NCI-H510A (cell line): ENCODE measurements around the gene TRIM29.

ENCODE experiments used
- DNase-seq: peaks from one replicate; lab custom pipeline; 2025; lab: John Stamatoyannopoulos, UW

The TRIM29 gene

DNA sequence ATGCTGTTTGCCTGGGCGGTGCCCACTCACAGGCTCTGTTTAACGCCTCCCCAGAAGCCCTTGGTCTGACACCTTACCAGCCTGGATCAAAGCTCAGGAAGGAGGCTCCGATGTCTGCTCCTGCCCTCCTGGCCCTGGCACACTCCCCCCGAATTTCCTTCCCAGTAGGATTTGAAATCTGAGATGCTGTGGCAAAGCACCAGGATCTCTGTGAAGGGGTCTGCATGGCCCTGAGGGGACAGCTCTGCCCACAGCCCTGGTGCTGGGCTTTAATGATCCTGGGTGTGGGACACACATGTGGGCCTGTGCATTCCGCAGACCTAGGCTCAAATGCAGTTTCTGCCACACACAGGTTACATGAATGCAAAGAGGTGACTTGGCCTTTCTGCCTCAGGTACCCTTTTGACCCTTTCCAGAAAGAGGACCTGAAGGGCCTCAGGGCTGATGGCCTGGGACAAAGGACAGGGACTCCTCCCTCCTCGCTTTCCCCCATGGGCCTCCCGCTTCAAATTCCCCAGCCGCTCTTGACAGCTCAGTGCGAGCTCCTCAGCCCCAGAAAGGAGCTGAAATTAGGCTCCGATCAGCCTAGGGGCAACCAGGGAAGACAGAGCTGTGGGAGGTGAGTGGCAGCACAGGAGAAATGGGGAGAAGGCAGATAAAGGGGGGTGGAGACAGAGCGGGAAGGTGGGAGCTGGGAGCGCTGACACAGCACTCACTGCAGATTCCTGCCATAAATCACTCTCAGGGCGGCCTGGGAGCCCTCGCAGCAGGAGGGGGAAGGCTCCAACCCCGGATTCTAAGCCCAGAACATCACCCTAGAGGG, 41.3 kb downstream of the TRIM29 start:
- DNase-seq = no peak

DNA sequence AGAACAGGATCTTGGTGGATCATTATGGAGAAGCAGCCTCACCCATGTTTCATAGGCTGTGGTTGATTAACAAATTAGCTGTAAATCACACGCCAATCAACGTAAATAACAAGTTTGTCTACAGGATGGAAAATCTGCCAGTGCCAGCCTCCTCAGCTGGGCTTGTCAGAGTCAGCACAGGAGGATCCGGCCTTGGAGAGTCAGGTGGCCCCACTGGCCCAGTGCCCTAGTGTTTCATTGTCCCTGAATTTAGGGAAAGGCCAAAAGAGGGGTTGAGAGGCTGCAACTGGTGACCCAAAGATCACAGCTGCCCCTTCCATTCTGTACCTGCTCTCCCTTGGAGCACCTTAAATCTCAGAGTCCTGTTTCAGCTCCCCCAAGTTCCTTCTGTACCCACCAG, 42.4 kb downstream of the TRIM29 start:
- DNase-seq = no peak

DNA sequence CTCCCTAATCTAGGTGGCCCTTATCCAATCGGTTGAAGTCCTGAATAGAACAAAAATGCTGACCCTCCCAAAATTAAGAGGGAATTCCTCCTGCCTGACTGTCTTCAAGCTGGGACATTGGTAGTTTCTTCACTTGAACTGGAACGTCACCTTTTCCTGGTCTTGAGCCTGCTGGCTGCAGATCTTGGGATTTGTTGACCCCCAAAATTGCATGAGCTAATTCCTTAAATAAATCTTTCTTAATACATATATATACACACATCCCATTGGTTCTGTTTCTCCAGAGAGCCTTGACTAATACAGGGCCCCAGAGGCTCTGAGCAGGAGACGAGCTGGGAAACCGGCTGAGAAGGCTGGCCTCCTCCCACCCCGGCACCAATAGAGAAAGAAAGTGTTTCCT, 46.2 kb downstream of the TRIM29 start:
- no peak for DNase-seq

DNA sequence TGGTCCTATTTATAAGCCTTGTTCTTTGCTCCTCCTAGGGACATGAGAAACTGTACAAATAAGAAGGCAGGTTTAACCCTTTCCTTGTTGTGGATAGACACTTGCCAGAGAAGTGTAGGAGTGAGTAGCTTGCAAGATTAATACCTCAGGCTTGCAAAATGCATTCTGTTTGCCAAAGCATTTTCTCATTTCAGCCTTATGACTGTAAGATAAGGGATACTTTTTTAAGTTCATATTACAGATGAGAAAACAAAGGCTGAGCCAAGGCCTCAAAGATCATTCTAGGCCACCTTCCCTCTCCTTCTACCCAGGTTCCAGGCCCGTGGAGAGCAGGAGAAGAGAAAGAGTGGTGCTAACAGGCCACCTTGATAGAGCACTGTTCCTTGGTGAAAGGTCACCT, 46.8 kb downstream of the TRIM29 start:
- no peak for DNase-seq

DNA sequence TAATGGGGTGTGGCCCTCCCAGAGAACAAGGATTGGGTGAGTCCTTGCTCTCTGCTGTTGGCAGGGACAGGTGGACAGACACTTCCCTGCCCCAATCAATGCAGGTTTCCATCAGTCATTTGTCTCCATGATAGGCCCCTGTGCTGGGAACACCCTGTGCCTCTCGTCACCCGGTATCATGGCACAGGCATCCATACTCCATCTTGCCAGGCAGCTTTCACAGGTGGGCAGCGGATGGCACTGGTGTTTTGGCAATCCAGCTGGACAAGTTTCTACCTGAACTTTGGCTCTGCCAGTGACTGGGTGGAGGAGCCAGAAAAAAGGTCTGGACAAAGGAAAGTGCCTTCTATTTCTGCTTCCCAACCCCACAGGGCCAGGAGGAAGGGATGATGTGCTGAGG, 47.5 kb downstream of the TRIM29 start:
- DNase-seq = no peak

DNA sequence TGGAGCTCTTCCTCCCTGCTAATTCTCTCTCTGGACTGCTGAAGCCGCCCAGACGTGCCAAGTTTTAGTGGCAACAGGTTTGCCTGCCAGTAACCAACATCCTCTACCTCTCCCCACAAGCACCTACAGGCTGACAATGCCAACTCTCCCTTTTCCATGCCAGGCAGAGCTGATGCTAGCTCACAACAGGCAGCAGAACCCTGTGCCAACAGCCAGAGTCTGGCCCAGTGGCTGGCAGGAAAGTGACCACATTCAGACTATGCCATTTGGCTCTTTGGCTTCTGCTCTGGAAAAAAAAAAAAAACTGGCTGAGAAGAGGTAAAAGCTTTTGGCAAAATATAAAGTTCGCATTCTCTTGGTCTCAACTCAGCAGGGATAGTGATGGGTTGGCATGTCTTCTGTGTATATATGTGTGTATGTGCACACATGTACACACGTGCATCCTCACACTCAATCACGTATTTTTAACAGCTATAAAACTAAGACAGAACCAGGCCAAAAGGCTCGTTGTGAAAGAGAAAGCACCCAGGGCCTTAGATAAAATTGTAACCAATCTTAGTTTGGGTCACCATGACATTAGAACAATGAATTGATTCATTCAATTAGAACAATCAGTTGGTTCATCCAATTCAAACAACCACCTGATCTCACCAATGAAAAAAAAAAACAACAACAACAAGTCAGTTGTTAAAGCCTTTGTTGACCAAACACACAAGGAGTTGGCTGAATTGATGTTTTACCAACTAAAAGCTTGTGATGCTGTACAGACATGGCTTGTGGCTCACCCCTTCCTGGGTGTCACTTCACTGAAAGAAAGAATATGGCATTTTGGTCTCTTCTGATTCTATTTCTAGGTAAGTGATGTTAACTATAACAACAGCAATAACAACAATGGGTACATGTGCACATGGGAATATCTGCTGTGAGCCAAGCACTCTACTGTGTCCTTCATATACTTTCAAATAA, 48.6 kb downstream of the TRIM29 start:
- no peak for DNase-seq

DNA sequence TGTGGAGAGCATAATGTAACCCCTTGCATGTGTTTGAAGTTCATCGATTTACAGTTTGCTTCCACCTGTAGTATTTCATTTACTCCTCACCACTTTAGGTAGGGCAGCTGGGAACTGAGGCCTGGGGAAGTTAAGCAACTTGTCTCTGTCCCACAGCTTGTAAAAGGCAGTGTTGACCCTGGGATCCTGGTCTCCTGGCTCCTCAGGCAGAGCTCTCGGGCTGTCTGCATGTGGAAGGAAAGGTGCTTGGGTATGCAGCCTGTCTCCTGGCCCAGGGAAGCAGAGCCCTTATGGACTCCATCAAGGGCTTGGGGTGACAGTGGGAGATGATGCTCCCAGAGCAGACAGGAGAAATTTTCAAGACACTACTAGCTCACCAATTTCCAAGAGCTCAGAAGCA, 49.9 kb downstream of the TRIM29 start:
- no peak for DNase-seq

DNA sequence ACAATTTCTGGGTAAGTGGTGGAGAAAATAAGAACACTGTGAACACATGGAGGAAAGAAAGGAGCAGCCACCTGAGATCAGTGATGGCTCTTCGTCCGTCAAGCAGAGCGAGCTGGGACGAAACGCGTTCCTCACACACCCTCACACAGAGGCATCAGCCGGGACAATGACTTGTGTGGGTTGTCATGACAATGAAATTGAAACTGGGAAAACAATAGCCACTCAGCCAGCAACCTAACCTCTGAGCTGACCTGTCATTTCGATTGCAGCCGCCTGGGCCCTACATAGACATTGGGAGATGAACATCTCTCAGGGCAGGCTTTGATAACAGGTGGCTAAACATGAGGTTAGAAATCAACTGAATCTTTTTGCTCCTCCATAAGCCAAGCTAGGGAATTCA, 51.3 kb downstream of the TRIM29 start:
- DNase-seq = no peak

DNA sequence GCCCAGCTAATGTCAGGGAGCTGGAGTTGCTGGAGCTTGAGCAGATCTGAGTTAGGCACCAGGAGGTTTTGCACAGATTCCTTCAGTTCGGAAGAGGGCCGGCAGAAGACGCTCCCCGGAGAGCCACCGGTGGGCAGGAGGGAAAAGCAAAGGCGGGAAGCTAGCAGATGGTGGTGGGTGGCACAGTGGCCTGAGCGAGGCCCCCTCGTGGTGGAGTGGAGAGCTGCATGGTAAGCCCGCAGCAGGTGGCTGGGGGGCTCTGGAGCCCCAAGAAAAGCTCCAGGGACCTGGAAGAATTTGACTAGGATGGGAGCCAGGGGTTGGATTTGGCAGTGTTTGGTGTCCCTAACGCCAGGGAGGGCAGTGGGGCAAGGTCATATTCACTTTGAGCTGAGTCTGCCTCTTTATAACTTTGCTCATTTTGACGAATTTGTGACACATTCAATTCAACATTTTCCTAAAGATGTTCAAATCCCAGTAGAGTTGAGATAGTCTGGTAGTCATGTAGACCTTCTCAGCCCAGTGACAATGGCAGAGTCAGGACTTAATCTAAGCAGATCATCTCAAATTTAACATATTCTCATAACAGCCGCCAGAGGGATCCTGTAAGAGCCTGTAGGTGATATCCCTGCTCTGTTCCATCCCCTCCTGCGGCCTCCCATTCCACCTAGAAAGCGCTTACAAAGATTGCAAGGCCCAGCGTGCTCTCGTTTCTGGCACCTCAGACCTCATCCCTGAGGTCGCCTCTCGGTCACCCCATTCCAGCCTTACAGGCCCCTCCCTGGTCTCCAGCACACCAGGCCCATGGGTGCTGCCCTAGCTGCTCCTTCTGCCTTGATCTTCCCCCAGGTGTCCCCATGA, 57.9 kb downstream of the TRIM29 start:
- no peak for DNase-seq

DNA sequence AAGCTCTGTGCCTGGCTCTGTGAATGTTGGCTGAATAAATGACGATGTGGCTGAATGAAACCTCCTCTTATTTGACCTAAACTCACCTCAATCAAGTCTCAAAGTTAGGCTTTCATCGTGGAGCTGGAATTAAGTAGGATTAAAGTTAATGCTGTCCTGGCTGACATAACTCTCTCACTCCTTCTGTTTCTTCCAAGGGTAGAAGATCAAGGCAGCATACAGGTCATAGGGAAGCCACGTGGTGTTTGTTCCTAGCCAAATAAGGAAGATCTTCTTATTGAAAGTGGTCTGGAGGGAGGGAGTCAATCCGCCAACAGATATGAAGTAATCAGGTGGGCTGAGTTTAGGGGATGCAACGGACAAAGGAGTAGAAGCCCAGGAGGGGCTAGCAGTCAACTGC, 59.5 kb downstream of the TRIM29 start:
- no peak for DNase-seq

DNA sequence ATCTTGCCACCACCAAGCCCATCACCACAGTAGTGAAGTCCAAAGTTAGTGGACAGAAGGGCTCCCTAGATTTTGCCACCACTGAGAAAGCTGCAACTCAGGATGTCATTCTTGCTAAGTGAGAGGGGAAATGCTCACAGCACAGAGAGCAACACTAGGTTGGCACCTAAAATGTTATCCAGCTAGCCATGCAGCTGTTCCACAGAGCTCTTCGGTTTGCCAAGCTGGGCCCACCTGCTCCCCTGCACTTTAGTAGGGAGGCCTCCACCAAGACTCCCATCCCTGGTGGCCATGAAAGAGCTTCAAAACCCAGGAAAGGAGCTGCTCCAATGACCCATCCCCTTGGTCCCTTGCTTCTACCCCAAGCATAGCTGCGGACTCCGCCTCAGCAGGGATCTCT, 63.8 kb downstream of the TRIM29 start:
- DNase-seq = no peak

DNA sequence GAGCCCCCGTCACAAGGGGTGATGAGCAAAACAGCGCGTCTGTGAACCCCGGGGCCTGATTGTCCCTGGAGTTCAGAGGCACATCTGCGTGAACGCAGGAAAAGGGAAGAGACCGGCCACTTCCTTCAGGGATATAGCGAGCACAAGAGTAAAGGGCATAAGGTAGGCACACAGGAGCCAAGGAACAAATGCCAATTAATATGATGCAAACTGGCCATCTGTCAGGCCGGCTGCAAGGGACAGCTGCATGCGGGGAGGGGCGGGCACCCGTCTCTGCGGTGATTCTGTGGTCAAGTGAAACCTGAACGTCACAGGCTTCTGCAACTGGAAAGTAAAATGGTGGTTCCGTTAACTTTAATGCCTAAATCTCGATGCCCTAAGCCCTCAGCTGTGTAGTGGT, 64.7 kb downstream of the TRIM29 start:
- DNase-seq = no peak

DNA sequence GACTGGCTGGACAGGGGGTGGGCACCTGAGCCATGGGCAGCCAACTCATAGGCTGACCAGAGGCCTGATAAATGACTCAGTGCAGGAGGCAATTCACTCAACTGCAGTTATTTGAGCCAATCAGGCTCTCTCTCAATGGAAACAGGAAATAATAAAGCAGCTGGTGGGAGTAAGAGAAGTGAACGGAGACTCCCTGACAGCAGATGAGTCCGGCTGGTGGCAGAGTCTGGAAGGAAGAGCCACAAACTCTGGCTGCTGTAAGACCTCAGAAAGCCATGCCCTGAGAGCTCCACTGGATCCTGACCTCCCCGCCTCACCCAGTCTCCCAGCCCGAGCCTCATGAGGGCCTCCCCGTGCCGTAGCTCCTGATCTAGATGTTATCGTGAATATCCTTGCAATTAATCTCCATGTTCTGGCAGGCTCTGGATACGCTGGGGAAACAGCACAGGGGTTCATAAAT, 69.8 kb downstream of the TRIM29 start:
- DNase-seq = no peak

DNA sequence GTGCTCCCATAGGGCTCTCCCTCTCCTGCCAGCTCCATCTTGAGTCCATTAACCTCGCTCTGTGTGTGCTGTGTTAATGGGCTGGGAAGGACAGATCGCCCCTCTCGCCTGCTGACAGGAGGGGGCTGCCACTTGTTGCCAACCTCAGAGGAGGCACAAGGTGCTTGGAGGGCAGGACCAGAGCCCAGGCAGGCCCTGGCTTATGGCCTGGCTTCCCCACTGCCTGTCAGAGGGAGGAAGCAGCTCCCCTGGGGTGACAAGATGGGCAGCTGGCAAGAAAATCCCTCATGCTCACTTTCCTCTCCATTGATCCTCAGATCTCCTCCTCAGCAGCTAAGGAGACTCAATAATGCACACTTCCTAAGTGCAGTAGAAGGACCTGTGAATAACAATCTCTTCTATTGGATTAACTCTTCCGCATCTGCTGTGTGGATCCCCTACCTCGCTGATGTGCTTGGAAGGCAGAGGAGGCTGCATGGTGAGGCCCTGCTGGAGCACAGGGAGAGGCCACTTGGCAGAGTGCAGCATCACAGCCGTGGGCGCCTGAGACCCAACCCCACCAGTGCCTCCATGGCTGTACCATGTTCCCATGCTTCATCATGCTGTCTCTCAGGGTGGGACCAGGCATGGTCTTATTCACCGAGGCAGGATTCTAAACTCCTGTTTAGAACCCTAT, 70.3 kb downstream of the TRIM29 start:
- DNase-seq = no peak

DNA sequence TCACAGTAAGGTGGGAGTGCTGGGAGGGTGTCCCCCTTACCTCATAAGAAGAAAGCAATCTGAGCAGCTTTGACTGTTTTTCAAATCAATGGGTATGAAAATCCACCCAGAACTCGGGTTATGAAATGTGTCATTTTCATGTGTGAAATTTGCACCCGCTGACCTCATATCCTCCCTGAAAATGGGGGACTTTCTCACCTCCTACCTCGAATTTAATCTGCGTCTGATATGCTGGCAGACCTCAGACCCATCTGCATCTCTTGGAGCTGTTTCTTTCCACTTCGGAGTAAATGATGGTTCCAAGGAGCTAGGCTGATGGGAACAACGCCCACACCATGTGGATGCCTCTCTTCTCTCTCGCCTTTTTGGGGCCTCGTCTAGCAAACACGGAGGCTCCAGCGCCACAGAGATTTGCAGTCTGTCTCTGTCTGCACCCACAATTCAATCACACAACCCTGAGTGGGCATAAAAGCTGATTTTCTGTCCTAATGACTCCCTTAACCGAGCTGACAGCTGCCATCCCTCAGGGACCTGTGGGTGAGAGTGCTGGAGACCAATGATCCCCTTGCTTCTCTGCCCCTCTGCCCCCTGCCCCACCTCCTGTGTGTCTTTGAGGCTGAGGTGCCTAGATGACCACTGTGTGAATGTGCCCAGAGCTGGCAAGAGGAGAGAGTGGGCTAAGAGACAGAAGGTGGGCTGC, 71.0 kb downstream of the TRIM29 start:
- DNase-seq = no peak

DNA sequence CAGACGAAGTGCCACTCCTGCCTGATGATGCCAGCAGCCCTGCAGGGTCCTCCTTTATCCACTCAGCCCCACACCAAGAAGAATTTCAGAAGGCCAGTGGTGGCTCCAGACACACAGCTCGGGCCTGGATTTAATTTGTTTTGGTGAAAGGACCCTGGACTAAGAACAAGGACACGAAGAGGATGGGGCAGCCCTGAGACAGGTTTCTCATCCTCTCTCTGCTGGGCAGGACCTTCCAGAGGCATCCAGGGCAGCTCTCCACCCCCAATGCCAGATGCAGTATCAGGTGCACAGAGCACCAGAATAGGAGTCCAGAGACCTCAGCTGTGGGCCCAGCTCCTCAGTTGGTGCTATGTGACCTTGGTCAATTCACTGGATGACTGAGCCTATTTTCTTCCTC, 72.0 kb downstream of the TRIM29 start:
- no peak for DNase-seq

DNA sequence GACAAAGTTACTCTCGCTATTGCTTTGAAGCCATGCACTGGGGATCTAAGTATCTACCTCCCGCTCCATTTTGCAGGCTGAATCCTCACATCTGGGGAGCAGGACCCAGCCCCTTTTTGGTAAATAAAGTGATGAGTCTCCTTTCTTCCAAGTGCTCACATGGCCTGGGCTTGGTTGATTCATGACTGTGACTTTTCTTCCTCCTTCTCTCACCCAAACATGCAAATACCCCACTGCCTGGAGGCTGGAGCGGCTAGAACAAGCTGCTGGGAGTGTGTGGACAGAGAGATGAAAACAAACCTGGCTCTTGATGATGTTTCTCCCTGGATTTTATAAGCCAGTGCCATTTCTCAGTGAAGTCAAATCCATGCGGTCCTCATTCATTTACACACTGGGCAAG, 72.7 kb downstream of the TRIM29 start:
- DNase-seq = no peak

DNA sequence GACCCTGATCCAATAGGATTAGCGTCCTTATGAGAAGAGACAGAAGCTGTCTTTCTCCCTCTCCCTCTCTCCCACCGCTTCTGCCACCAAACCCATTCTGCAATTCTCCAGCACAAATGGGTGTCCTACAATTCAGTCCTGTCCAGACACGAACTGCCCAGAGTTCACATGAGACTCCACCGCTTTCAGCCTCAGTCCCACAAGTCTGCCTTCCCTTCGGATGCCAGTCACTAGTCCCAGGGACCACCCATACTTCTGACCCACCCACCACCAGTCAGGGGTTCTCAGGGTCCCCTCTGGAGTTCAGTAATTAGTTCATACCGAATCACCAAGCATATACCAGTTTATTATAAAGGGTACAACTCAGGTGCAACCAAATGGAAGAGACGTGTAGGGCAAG, 73.6 kb downstream of the TRIM29 start:
- no peak for DNase-seq

DNA sequence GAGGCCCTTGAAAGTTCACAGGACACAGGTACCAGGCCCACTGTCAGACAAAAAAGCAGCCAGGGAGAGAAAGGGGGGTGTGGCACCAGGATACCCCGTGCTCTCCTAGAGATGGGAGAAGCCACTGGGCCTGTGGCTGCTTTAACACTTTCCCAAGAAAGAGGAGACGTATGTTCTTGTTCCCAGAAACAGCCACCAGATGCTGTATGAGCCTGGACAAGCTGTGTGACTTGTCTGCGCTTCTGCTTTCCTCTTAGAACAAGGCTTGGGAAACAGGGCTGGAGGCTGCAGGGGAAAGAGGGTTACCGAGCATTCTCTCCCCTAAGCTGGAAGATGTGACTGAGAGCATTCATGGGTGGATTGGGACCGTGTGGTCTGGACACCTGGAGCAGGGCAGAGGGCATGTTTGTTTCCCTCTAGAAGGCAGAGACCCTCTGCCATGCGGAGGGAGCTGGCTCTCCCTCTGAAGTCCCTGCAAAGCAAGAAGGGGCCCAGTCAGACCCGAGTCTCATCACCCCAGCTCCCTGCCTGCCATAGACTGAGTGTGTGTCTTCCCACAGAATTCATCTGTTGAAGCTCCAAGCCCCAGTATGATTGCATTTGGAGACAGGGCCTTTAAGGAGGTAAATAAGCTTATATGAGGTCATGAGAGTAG, 74.1 kb downstream of the TRIM29 start:
- DNase-seq = no peak

DNA sequence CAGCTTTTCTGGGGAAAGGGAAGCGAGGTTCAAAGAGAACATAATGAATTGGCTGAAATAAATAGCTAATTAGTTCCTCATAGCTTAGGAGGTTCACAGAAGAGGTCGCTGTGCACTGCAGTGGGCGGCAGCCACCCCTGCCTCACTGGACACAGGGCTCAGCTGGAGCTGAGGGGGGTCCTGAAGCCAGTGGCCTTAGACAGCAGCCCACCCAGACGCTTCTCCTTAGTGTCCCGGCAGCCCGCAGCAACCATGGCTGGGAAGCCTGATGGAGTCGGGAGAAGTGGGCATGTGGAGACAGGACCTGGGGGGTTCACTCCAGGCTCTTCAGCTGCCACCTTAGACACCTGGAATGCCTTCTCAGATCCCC, 75.4 kb downstream of the TRIM29 start:
- DNase-seq = no peak
